DMS153 treated with DMSO at 0.1 percent for 48 hours (cell line): ENCODE data around the gene ATXN7L3.

Experiments used
- DNase-seq: peaks from one replicate; lab custom pipeline; 2025; ENCODE audit not compliant: unreplicated experiment; lab: John Stamatoyannopoulos, UW

The ATXN7L3 gene

GRCh38 chr17:44202756-44203155 lies 3.1 kb upstream of the ATXN7L3 start:
- DNase-seq: no peak

GRCh38 chr17:44200478-44201155 lies 933 bp upstream of the ATXN7L3 start:
- DNase-seq: no peak

GRCh38 chr17:44198721-44199552 lies 747 bp downstream of the ATXN7L3 start:
- no peak for DNase-seq

- no peak for DNase-seq
Measured at GRCh38 chr17:44197980-44198720, 1.5 kb downstream of the ATXN7L3 start.

- DNase-seq: no peak
Measured at GRCh38 chr17:44197107-44197506, 2.6 kb downstream of the ATXN7L3 start.

GRCh38 chr17:44193326-44194084 lies 6.2 kb downstream of the ATXN7L3 start:
- DNase-seq: no peak

- DNase-seq: no peak
Measured at GRCh38 chr17:44192750-44193149, 6.9 kb downstream of the ATXN7L3 start.

GRCh38 chr17:44191941-44192496 lies 7.7 kb downstream of the ATXN7L3 start:
- no peak for DNase-seq

- no peak for DNase-seq
Measured at GRCh38 chr17:44191369-44191768, 8.3 kb downstream of the ATXN7L3 start.

GRCh38 chr17:44190481-44190880 lies 9.2 kb downstream of the ATXN7L3 start:
- no peak for DNase-seq

- no peak for DNase-seq
Measured at GRCh38 chr17:44188576-44189403, 10.9 kb downstream of the ATXN7L3 start.

- DNase-seq: no peak
Measured at GRCh38 chr17:44187131-44187899, 12.4 kb downstream of the ATXN7L3 start.

GRCh38 chr17:44186307-44187130 lies 13.2 kb downstream of the ATXN7L3 start, which contains the start of gene TMUB2:
TMUB2 (plus strand) TSS chr17:44186972; CDS start chr17:44187709, 737 bp downstream.
- peak; percentile 99 for DNase-seq

- no peak for DNase-seq
Measured at GRCh38 chr17:44184212-44184810, 15.4 kb downstream of the ATXN7L3 start.

GRCh38 chr17:44183024-44183423 lies 16.7 kb downstream of the ATXN7L3 start:
- no peak for DNase-seq

GRCh38 chr17:44178133-44178532 lies 21.6 kb downstream of the ATXN7L3 start:
- no peak for DNase-seq

- no peak for DNase-seq
Measured at GRCh38 chr17:44177640-44178039, 22.0 kb downstream of the ATXN7L3 start.
